DND-41 (cell line): ENCODE results near the gene DDC.

Experiments
- CTCF ChIP-seq: IDR thresholded peaks from 2 replicates; pipeline ENCODE4 v1.5.1; 2012; ENCODE audit warnings: borderline replicate concordance, low read length, moderate library complexity, mild to moderate bottlenecking; ENCODE audit not compliant: poor library complexity, severe bottlenecking; ENCODE audit errors: extremely low read depth
- EZH2 ChIP-seq: IDR thresholded peaks from 3 replicates; pipeline ENCODE4 v1.6.1; 2012; ENCODE audit warnings: borderline replicate concordance, low read depth, mild to moderate bottlenecking, moderate library complexity, low read length, inconsistent platforms; ENCODE audit not compliant: severe bottlenecking

GRCh38 chr7:50552139-50552538 lies 13.1 kb downstream of the DDC start:
- TF ChIP-seq CTCF (no peak), EZH2 (no peak)
